ENCODE results near the gene CRYGD.
"Not testable (repeated sequence)": the region's sequence is repeated elsewhere in the genome, so short reads cannot be mapped to it uniquely, and the experiment has no call there.

Gene CRYGD

GRCh38 chr2:208124013-208124715 lies at the start of gene CRYGD:
CRYGD (minus strand) TSS chr2:208124524; CDS start chr2:208124473, 51 bp downstream.
- DNase-seq = not testable (repeated sequence)

GRCh38 chr2:208172125-208172524 lies 47.8 kb upstream of the CRYGD start:
- DNase-seq = no peak

GRCh38 chr2:208164951-208165755 lies 40.8 kb upstream of the CRYGD start:
- DNase-seq = no peak

GRCh38 chr2:208163489-208163888 lies 39.2 kb upstream of the CRYGD start, which contains the start of gene CRYGA:
CRYGA (minus strand) TSS chr2:208163589; CDS start chr2:208163556, 33 bp downstream.
- no peak for DNase-seq

- no peak for DNase-seq
Observed at GRCh38 chr2:208156439-208156838, 32.1 kb upstream of the CRYGD start.

- no peak for DNase-seq
Observed at GRCh38 chr2:208153156-208153555, 28.8 kb upstream of the CRYGD start.

- no peak for DNase-seq
Observed at GRCh38 chr2:208150956-208151355, 26.6 kb upstream of the CRYGD start.

GRCh38 chr2:208150094-208150493 lies 25.8 kb upstream of the CRYGD start:
- no peak for DNase-seq

- no peak for DNase-seq
Observed at GRCh38 chr2:208148803-208149202, 24.5 kb upstream of the CRYGD start.

GRCh38 chr2:208147759-208148158 lies 23.4 kb upstream of the CRYGD start:
- no peak for DNase-seq

- no peak for DNase-seq
Observed at GRCh38 chr2:208147008-208147407, 22.7 kb upstream of the CRYGD start.

GRCh38 chr2:208146006-208146405 lies 21.7 kb upstream of the CRYGD start, which contains the start of gene CRYGB:
CRYGB (minus strand) TSS chr2:208146158; CDS start chr2:208146120, 38 bp downstream.
- DNase-seq = no peak

- DNase-seq = no peak
Observed at GRCh38 chr2:208142925-208143799, 18.8 kb upstream of the CRYGD start.

GRCh38 chr2:208142240-208142924 lies 18.1 kb upstream of the CRYGD start:
- peak; percentile 66 for DNase-seq

- DNase-seq = no peak
Observed at GRCh38 chr2:208139447-208139846, 15.1 kb upstream of the CRYGD start.

GRCh38 chr2:208138334-208138733 lies 14.0 kb upstream of the CRYGD start:
- DNase-seq = not testable (repeated sequence)

GRCh38 chr2:208136716-208137094 lies 12.4 kb upstream of the CRYGD start:
- no peak for DNase-seq

GRCh38 chr2:208135794-208136715 lies 11.7 kb upstream of the CRYGD start:
- DNase-seq = no peak

- no peak for DNase-seq
Observed at GRCh38 chr2:208134928-208135586, 10.7 kb upstream of the CRYGD start.

- no peak for DNase-seq
Observed at GRCh38 chr2:208130712-208131110, 6.4 kb upstream of the CRYGD start.

Data from NCI-H1092 treated with DMSO at 0.1 percent for 48 hours (cell line).